ENCODE measurements around the gene RNF14.

DNA sequence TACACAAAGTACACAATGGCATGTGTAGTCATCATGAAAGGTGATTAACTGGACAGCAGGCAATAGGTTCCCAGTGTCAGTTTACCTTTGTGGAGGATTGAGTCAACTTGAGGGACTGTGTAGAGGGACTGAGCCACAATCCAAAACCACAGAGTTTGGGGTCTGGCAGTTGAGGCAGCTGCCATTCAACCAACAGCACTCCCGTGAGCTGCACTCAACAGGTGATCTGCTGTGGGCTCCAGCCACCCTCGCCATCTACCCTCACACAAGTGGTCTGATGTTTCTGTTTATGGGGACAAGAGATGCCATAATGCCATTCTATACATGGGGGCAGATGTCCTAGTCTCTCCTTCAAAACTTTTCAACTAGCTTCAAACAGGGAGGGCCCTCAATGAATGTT, 48.1 kb upstream of the RNF14 start:
- TF ChIP-seq CTCF (IDR thresholded peaks at IDR 0.05; ENCODE audit: low read length) = no peak
- no peak for TF ChIP-seq EZH2 (IDR thresholded peaks at IDR 0.05; ENCODE audit: borderline replicate concordance, low read length)

All from OCI-LY1 (cell line).